SU-DHL-6 (cell line): ENCODE results near the gene EYS.

ENCODE experiments used
- H2AFZ ChIP-seq: fragments of 200-600 bp; sonication (generic); 2 replicates; pipeline ENCODE4 v1.6.1; 2014; ENCODE audit warnings: low read depth, mild to moderate bottlenecking, moderate library complexity, mixed read lengths, antibody characterized with exemption, low read length; ENCODE audit not compliant: severe bottlenecking
- H3F3A ChIP-seq: fragments of 200-600 bp; shearing (Covaris generic); 2 replicates; pipeline ENCODE4 v1.6.0; 2016; ENCODE audit warnings: antibody characterized with exemption, mild to moderate bottlenecking; ENCODE audit not compliant: insufficient read depth
- H3K27ac ChIP-seq: fragments of 200-600 bp; sonication (generic); 2 replicates; pipeline ENCODE4 v1.5.1; 2016; ENCODE audit warnings: low read depth, mild to moderate bottlenecking, low read length, moderate library complexity, mixed read lengths
- H3K27me3 ChIP-seq: fragments of 200-600 bp; sonication (generic), shearing (Covaris generic); 2 replicates; pipeline ENCODE4 v1.6.0; 2014; ENCODE audit warnings: mild to moderate bottlenecking, low read length
- H3K36me3 ChIP-seq: fragments of 200-600 bp; sonication (generic); 2 replicates; pipeline ENCODE4 v1.6.1; 2014; ENCODE audit warnings: mild to moderate bottlenecking, low read length, mixed read lengths
- H3K4me2 ChIP-seq: fragments of 300-600, 200-600 bp; shearing (Covaris generic), sonication (generic); 2 replicates; pipeline ENCODE4 v1.6.0; 2014; ENCODE audit warnings: low read length, low read depth, mild to moderate bottlenecking; ENCODE audit not compliant: poor library complexity, severe bottlenecking
- H3K4me3 ChIP-seq: fragments of 200-600 bp; sonication (generic); 2 replicates; pipeline ENCODE4 v1.5.1; 2014; ENCODE audit warnings: antibody characterized with exemption, low read length, mild to moderate bottlenecking, mixed read lengths; ENCODE audit not compliant: insufficient read depth, poor library complexity, severe bottlenecking
- H3K79me2 ChIP-seq: fragments of 200-600 bp; sonication (generic); 2 replicates; pipeline ENCODE4 v1.6.1; 2014; ENCODE audit warnings: mild to moderate bottlenecking, low read length, moderate library complexity; ENCODE audit not compliant: insufficient read depth
- H3K9ac ChIP-seq: fragments of 200-600 bp; sonication (generic); 2 replicates; pipeline ENCODE4 v1.7.0; 2014; ENCODE audit warnings: mild to moderate bottlenecking, low read length
- H3K9me2 ChIP-seq: fragments of 200-600 bp; sonication (generic); replicated peaks from 2 replicates; pipeline ENCODE4 v1.6.1; 2014; ENCODE audit warnings: low read length; ENCODE audit not compliant: insufficient read depth
- H3K9me3 ChIP-seq: fragments of 200-600 bp; sonication (generic); 2 replicates; pipeline ENCODE4 v1.6.1; 2014; ENCODE audit warnings: low read length, mixed read lengths; ENCODE audit not compliant: insufficient read depth
- H4K20me1 ChIP-seq: fragments of 200-600 bp; sonication (generic); 2 replicates; pipeline ENCODE4 v1.6.1; 2014; ENCODE audit warnings: low read depth, mild to moderate bottlenecking, antibody characterized with exemption, low read length, moderate library complexity, mixed read lengths
- CTCF ChIP-seq: fragments of 200-600 bp; sonication (generic); IDR thresholded peaks from one replicate; pipeline ENCODE4 v1.5.1; 2017; ENCODE audit warnings: antibody characterized with exemption, mild to moderate bottlenecking, low read length, moderate library complexity; ENCODE audit not compliant: insufficient read depth, poor library complexity, severe bottlenecking
- EZH2phosphoT487 ChIP-seq: fragments of 200-600 bp; sonication (generic), shearing (Covaris generic); conservative IDR thresholded peaks from 2 replicates; pipeline ENCODE4 v1.6.1; 2018; ENCODE audit warnings: mild to moderate bottlenecking, antibody characterized with exemption, low read length, moderate library complexity, mixed read lengths

EYS gene

GRCh38 chr6:65161661-65162060, 545.4 kb downstream of the EYS start:
- no peak for TF ChIP-seq EZH2phosphoT487

GRCh38 chr6:65157025-65157424, 550.0 kb downstream of the EYS start:
- Histone ChIP-seq H3K36me3 (no peaks in the 10 kb centered on the region), H3K79me2 (no peaks in the 10 kb centered on the region), H3K4me3 (no peak overlapping the region), H4K20me1 (no peaks in the 10 kb centered on the region), H3K27ac (no peak overlapping the region), H3K9ac (no peak overlapping the region), H3K4me2 (no peak overlapping the region), H3K27me3 (no peaks in the 10 kb centered on the region), H3K9me2 (no peaks in the 10 kb centered on the region), H3K9me3 (no peaks in the 10 kb centered on the region), H3F3A (no peaks in the 10 kb centered on the region), H2AFZ (no peak overlapping the region)
- TF ChIP-seq CTCF (no peak), EZH2phosphoT487 (no peak)

More at GRCh38 chr6:65161661-65162060, 545.4 kb downstream of the EYS start:
- Histone ChIP-seq H3K79me2 (no peaks in the 10 kb centered on the region), H3F3A (no peaks in the 10 kb centered on the region), H3K4me3 (no peak overlapping the region), H3K27ac (no peak overlapping the region), H3K27me3 (no peaks in the 10 kb centered on the region), H3K9ac (no peak overlapping the region), H3K36me3 (no peaks in the 10 kb centered on the region), H3K9me3 (no peaks in the 10 kb centered on the region), H3K9me2 (no peaks in the 10 kb centered on the region), H2AFZ (no peak overlapping the region), H3K4me2 (no peak overlapping the region), H4K20me1 (no peaks in the 10 kb centered on the region)

GRCh38 chr6:65155083-65155482, 551.9 kb downstream of the EYS start:
- Histone ChIP-seq H3F3A (no peaks in the 10 kb centered on the region), H3K9me3 (no peaks in the 10 kb centered on the region), H3K27ac (no peak overlapping the region), H4K20me1 (no peaks in the 10 kb centered on the region), H3K36me3 (no peaks in the 10 kb centered on the region), H3K27me3 (no peaks in the 10 kb centered on the region), H3K4me2 (no peak overlapping the region), H3K9ac (no peak overlapping the region), H2AFZ (no peak overlapping the region), H3K4me3 (no peak overlapping the region), H3K79me2 (no peaks in the 10 kb centered on the region), H3K9me2 (no peaks in the 10 kb centered on the region)
- no peak for TF ChIP-seq CTCF
- TF ChIP-seq EZH2phosphoT487 = no peak

DNA sequence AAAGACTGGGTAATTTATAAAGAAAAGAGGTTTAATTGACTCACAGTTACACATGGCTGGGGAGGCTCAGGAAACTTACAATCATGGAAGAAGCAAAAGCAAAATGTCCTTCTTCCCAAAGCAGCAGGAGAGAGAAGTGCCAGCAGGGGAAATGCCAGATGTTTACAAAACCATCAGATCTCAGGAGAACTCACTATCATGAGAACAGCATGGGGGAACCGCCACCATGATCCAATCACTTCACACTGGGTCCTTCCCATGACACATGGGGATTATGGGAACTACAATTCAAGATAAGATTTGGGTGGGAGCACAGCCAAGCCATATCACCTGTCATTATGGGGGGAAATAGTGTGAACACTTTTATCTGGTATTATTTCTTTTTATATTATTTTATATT, 557.2 kb downstream of the EYS start:
- no peaks in the 10 kb centered on the region for H3K79me2 ChIP-seq
- H3K36me3 ChIP-seq = no peaks in the 10 kb centered on the region
- H3K9ac ChIP-seq = no peak overlapping the region
- H3K27me3 ChIP-seq = no peaks in the 10 kb centered on the region
- no peaks in the 10 kb centered on the region for H4K20me1 ChIP-seq
- H3K4me3 ChIP-seq = no peak overlapping the region
- no peaks in the 10 kb centered on the region for H3F3A ChIP-seq
- H2AFZ ChIP-seq = no peak overlapping the region
- H3K27ac ChIP-seq = no peak overlapping the region
- TF ChIP-seq EZH2phosphoT487 (no peak), CTCF (no peak)
- no peak overlapping the region for H3K4me2 ChIP-seq
- H3K9me2 ChIP-seq = no peaks in the 10 kb centered on the region
- peaks cover 7% of the 10 kb centered on the region; the same call in 1 of the 2 replicates for H3K9me3 ChIP-seq
